ENCODE results near the gene CFAP77. TPM values are rescaled to one million over a fixed set of nuclear protein-coding genes. Genes with fewer than 3 reads are reported as not detected.

The CFAP77 gene
- total RNA-seq, 2 experiments from 2014 or later: not detected

GRCh38 chr9:132424857-132425674 is 15.1 kb downstream of the CFAP77 start:
- Histone ChIP-seq H3K4me1 (ENCODE audit: insufficient read depth, low read length) (no peaks in the 10 kb centered on the region), H3K27ac (ENCODE audit: low read depth in 1 of 2, low read length in 2 of 2) (no peak overlapping the region), H3K9me3 (ENCODE audit: control insufficient read depth in 1 of 2, insufficient read depth in 1 of 2, low read length in 2 of 2) (no peaks in the 10 kb centered on the region), H3K4me3 (ENCODE audit: low read length) (no peak overlapping the region), H3K27me3 (ENCODE audit: control insufficient read depth in 1 of 2, insufficient read depth in 2 of 2, low read length in 2 of 2) (peaks cover 10 to 41% of the 10 kb centered on the region in 2 experiments), H3K36me3 (ENCODE audit: insufficient read depth, low read length) (no peaks in the 10 kb centered on the region)
- Mint-ChIP-seq H3K9me3 (no peaks in the 10 kb centered on the region), H3K36me3 (ENCODE audit: low read depth) (no peaks in the 10 kb centered on the region), H3K4me1 (ENCODE audit: low read depth) (no peaks in the 10 kb centered on the region), H3K27me3 (peaks cover 70% of the 10 kb centered on the region), H3K27ac (no peak overlapping the region), H3K4me3 (no peak overlapping the region)
- intact Hi-C loops (cut with DNase I, micrococcal nuclease): no loop called here
- CTCF ChIA-PET: no interaction called here
- no peak for ATAC-seq (ENCODE audit: poor library complexity)
- DNase-seq: no peak
- POLR2A ChIA-PET: no interaction called here
- TF ChIP-seq CTCF (IDR thresholded peaks at IDR 0.05): no peak

GRCh38 chr9:132425675-132426062 is 15.7 kb downstream of the CFAP77 start:
- CTCF ChIA-PET: no interaction called here
- H3K27me3 Mint-ChIP-seq: peaks cover 72% of the 10 kb centered on the region
- DNase-seq: no peak

GRCh38 chr9:132426639-132427414 is 16.8 kb downstream of the CFAP77 start:
- Mint-ChIP-seq H3K27ac (no peak overlapping the region), H3K36me3 (ENCODE audit: low read depth) (no peaks in the 10 kb centered on the region), H3K27me3 (peaks cover 81% of the 10 kb centered on the region), H3K4me3 (no peak overlapping the region), H3K4me1 (ENCODE audit: low read depth) (no peaks in the 10 kb centered on the region), H3K9me3 (no peaks in the 10 kb centered on the region)
- H3K27me3 ChIP-seq (ENCODE audit: control insufficient read depth in 1 of 2, insufficient read depth in 2 of 2, low read length in 2 of 2): peaks cover 10 to 43% of the 10 kb centered on the region in 2 experiments
- no peaks in the 10 kb centered on the region for H3K36me3 ChIP-seq (ENCODE audit: insufficient read depth, low read length)
- no peak overlapping the region for H3K27ac ChIP-seq (ENCODE audit: low read depth in 1 of 2, low read length in 2 of 2)
- H3K4me1 ChIP-seq (ENCODE audit: insufficient read depth, low read length): no peaks in the 10 kb centered on the region
- intact Hi-C loops (cut with DNase I, micrococcal nuclease): no loop called here
- no peaks in the 10 kb centered on the region for H3K9me3 ChIP-seq (ENCODE audit: control insufficient read depth in 1 of 2, insufficient read depth in 1 of 2, low read length in 2 of 2)
- ChIA-PET CTCF (no interaction called here), POLR2A (no interaction called here)
- DNase-seq (no peak), ATAC-seq (ENCODE audit: poor library complexity) (no peak)
- no peak overlapping the region for H3K4me3 ChIP-seq (ENCODE audit: low read length)
- TF ChIP-seq CTCF (IDR thresholded peaks at IDR 0.05): no peak

More at GRCh38 chr9:132425675-132426062, 15.7 kb downstream of the CFAP77 start:
- no peak for TF ChIP-seq CTCF (IDR thresholded peaks at IDR 0.05)
- no peak overlapping the region for H3K27ac ChIP-seq (ENCODE audit: low read depth in 1 of 2, low read length in 2 of 2)
- intact Hi-C loops (cut with DNase I, micrococcal nuclease): no loop called here
- Mint-ChIP-seq H3K4me1 (ENCODE audit: low read depth) (no peaks in the 10 kb centered on the region), H3K9me3 (no peaks in the 10 kb centered on the region), H3K27ac (no peak overlapping the region), H3K36me3 (ENCODE audit: low read depth) (no peaks in the 10 kb centered on the region), H3K4me3 (no peak overlapping the region)
- ATAC-seq (ENCODE audit: poor library complexity): no peak
- no peak overlapping the region for H3K4me3 ChIP-seq (ENCODE audit: low read length)
- POLR2A ChIA-PET: no interaction called here
- H3K9me3 ChIP-seq (ENCODE audit: control insufficient read depth in 1 of 2, insufficient read depth in 1 of 2, low read length in 2 of 2): no peaks in the 10 kb centered on the region
- H3K4me1 ChIP-seq (ENCODE audit: insufficient read depth, low read length): no peaks in the 10 kb centered on the region
- H3K27me3 ChIP-seq (ENCODE audit: control insufficient read depth in 1 of 2, insufficient read depth in 2 of 2, low read length in 2 of 2): peaks cover 10 to 41% of the 10 kb centered on the region in 2 experiments
- no peaks in the 10 kb centered on the region for H3K36me3 ChIP-seq (ENCODE audit: insufficient read depth, low read length)
